Activated CD8-positive, alpha-beta memory T cell treated with anti-CD3 and anti-CD28 coated beads for 1 hour (primary cell): Measurements from ENCODE around the gene CTSW.

Source experiments
- DNase-seq, 2 donors: peaks; one replicate each; pipeline ENCODE4 v3.0.0-alpha.2; 2020; ENCODE audit warnings: low read depth in 1 of 2; ENCODE audit errors: extremely low read depth in 1 of 2

CTSW gene

GRCh38 chr11:65865550-65866172 lies 14.0 kb upstream of the CTSW start:
- no peak for DNase-seq

DNA sequence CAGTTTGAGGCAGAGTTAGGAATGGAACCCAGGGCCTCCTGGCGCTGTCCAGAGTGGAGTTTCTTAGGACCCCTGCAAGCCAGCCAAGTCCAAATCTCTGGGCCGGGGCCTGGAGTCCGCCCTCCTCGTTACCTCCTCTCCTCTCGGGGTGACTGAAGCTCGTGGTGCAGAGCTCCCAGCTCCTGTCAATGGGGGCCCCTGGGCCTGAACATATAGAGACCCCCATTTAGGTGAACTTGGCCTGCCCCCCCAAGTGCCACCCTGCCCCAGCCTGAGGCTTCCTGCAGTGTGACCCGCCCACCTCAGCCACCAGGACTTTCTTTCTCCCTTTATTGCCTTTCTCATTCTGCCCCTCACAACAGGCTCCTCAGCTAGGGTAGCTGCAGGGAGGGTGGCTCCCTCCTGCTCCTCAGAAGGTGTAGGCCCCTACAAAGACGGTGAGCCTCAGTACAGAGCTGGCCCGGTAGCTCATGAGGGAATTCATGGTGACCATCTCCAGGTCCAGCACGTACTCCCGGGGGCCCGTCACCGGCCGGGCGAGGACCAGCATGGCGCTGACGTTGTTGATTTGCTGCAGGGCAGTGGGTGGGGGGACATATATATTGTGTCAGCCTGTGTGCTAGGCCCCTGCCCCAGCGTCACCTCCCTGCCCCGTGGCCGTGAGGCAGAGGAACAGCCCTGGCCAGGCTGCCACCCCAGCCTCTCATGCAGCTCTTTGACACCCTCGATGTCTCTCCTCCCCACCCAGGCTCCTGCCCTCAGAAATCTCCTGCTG lies 12.9 kb upstream of the CTSW start:
- DNase-seq = no peak

DNA sequence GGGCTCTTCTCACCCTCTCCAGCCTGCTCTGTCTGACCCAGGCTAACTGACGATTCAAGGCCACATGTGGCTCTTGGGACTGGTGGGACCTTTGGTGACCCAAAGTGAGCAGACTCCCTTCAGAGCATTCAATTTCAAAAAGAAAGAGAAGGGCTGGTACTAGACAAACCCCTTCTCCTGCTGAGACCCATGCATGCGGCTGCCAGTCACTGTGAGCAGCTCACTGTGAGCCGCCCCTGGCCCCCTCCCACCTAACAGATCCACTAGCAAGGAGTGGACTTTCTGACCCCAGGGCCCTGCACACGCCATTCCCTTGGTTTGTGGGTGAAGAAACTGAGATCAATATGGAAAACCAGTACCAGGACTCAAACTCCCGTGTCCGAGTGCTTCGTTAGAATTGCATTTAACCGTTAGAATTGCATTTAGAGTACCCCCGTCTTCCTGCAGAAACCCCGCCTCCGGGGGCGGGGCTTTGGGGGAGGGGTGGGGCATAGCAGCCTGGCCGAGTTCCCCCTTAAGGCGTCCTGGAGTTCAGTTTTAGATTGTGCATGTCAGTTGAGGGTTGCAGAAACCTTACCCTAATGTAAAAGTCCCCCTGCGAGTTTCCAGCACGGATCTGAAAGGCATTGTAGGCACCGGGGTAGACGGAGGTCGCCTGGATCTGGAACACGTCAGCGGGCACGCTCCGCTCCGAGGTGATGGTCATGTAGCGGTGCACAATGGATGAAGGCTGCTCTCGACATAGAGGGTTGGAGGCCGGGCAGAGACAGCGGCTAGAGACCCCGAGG lies 12.2 kb upstream of the CTSW start:
- no peak for DNase-seq

DNA sequence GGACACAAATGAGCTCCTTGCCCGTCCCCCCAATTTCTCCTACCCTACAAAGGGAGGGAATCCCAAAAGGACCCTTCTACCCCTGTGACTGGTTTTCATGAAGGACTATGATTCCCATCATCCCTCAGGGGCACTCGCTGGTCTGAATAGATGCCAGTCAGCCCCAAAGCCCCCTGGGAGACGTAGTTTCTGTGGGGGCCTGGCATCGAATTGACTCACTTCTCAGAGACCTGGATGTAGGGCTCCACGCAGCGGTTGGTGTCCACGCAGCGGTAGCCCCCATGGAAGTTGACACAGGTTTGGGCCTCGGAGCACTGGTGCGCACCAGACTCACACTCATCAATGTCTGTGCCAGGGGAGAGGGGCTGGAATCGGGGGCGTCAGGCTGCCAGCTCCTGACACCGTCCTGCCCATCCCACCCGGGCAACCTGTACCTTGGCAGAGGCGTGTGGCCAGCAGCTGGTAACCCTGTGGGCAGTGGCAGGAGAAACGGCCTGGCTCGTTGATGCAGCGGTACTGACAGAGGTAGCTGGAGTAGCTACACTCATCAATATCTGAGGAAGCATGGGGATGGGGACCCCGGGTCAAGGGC lies 11.5 kb upstream of the CTSW start:
- DNase-seq = no peak

- no peak for DNase-seq
These were observed 10.7 kb upstream of the CTSW start for GRCh38 chr11:65868907-65869306.

DNA sequence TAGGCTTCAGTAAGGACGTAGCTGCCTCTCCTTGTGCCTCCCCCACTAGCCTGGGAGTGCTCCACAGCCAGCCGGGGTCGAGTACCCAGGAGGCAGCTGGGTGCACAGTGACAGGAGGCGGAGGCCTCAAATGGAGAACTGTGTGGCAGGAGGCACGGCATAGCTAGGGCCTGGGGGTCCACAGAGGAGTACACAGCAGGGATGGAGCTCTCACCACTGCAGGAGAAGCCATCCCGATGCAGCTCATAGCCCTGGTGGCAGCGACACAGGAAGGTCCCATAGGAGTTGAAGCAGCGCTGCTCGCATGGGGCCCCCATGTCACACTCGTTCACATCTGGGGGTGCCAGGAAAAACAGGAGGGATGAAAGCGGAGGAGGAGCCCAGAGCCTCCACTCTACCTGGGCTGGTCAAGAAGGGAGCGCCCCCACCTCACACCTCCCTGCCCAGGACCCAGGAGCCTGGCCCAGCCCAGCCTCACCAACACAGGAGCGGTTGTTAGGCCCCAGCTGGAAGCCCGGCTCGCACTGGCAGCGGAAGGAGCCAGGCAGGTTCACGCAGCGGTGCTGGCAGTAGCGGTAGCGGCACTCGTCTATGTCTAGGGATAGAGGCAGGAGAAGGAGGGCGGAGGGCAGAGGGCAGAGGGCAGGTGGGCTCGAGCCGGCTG lies 9.9 kb upstream of the CTSW start:
- DNase-seq = no peak

DNA sequence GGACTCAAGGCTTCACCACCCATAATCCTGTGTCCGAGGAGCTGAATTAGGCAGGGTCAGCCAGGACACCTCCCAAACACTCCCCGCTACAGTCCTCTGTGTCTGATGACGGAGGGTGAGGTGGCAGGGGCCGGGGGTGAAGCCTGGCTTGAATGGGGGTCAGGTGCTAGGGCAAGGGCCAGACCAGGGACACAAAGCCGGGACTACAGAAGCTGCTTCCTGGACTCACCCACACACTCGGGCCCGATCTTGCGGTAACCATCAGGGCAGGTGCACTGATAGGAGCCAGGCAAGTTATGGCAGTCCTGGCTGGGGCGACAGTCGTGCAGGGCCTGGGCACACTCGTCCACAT lies 9.4 kb upstream of the CTSW start:
- no peak for DNase-seq

DNA sequence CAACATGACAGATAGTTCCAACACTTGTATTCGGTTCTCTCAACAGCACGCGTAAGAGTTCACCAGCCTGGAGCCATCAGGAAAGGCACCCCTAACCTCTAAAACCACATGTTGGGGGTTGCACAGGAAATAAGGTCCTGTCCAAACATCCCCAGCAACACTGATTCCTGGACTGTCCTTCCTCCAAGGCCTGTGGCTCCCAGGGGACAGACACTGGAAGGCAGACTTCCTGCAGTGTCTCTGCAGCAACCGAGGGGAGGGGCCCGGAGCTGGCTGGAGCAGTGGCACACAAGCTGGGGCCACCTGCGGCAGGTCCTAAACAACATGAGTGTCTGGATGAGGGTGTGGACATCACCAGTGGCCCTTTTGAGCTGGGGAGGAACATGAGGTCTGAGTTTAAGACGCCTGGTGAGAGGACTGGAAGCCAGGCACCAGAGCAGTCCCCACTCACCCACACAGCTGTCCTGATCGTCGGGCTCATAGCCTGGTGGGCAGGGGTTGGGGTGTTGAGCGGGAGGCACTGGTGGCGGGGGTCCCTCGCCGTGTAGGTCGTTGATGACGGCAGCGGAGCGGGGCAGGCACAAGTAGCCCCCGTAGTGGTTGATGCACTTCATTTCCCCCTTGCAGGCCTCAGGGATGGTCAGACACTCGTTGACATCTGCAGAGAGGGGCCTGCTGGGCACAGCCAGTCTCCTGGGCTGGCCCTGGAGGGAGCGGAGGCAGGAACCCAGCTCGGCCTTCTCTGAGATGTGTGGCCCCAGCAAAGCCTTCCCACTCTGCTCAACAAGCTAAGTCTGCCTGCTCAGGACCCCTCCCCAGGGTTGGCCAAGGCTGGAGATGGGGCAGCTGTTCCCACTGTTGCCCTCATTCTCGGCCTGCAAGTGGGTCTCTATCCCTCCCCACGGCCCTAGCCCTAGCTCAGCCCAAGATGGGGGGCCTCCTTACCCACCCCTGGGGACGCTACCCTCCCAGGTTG lies 8.6 kb upstream of the CTSW start:
- no peak for DNase-seq

DNA sequence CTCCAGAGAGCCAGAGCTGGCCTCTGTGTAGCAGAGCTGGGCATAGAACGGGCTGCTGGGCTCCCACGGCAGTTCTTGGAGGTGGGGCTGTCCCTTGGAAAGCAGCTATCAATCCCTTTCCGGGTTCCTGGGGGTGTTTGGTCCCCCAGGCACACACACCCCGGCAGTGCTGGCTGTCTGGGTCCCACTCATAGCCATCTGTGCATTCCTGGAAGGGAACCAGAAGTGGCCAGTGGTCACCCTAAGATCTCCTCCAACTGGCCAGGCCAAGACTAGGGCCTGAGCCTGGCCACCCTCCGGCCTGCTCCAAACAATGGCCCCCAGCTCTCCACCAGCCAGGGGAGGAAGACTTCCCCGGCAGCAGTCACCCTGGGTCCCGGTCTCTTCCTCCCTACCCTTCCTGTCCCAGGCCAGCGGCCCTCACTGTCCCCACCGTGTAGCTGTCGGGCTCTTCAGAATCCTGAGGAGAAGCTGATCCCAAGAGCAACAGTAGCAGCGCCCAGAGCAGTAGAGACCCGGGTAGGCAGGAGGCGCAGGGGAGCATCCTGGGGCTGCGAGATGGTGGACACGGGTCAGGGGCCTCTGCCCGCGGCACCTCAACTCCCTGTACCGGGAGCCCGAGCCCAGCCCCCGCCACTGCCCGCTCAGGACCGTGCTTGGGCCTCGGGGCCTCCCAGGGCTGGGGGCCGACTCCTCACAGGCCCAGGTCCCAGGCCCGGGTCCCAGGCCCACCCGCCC lies 7.7 kb upstream of the CTSW start:
- DNase-seq = no peak

GRCh38 chr11:65872586-65873317 lies 6.9 kb upstream of the CTSW start, which contains the start of gene EFEMP2:
Gene EFEMP2 (minus strand): TSS chr11:65872800. CDS start chr11:65872354, 446 bp downstream.
- no peak for DNase-seq

- DNase-seq = peak; percentile 86 to 93
These were observed 6.1 kb upstream of the CTSW start for GRCh38 chr11:65873318-65874156.

GRCh38 chr11:65880027-65880426 lies 390 bp downstream of the CTSW start:
- no peak for DNase-seq

- no peak for DNase-seq
These were observed 1.3 kb downstream of the CTSW start for GRCh38 chr11:65880844-65881421.

DNA sequence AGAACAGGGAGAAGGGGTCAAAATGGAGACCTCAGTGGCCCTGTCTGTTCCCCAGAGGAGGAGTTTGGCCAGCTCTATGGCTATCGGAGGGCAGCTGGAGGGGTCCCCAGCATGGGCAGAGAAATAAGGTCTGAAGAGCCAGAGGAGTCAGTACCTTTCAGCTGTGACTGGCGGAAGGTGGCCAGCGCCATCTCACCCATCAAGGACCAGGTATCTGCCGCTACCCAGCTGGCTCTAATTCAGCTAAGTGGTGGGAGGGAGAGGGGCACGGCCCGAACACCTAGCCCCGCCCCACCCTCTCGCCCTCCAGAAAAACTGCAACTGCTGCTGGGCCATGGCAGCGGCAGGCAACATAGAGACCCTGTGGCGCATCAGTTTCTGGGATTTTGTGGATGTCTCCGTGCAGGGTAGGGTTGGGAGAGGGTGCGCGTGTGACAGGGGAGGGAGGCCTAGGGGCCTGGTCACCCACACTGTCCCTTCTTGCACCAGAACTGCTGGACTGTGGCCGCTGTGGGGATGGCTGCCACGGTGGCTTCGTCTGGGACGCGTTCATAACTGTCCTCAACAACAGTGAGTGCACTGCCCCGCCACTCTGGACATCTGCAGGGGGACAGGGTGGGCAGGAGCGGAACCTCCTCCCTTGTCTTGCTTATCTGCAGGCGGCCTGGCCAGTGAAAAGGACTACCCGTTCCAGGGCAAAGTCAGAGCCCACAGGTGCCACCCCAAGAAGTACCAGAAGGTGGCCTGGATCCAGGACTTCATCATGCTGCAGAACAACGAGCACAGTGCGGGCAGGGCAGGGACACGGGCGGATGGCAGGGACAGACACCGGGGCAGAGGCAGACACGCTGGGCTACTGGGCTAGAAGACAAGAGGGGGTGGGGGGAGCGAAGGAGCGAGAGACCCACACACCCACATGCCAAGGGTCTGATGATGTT lies 2.8 kb downstream of the CTSW start:
- DNase-seq = no peak

GRCh38 chr11:65883058-65883761 lies 3.6 kb downstream of the CTSW start:
- no peak for DNase-seq
